ENCODE measurements around the gene GPHB5.

DNA sequence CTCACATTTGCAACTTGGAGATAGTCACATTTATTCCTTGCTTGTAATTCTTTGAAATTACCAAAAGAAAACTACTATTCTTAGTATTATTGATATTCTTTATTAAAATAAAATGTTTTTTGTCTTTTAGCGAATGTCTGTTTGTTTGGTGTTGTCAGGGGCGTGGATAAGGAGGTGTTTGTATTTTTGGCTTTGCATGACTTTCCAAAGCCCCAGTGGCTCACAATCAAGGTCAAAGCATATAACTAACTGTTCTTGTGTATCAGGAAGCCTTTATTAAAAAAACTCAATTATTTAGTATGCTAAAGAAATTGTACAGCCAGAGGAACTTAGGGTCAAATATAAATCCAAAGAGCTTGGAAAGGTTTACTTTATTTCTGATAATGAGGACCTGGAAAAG, 17.9 kb downstream of the GPHB5 start:
- TF ChIP-seq STAT5B (CRISPR knock-in tag; IDR thresholded peaks at IDR 0.05) (no peak), SMC3 (conservative IDR thresholded peaks at IDR 0.05; ENCODE audit: insufficient read depth, low read depth, low read length) (no peak), ZNF512 (tag; IDR thresholded peaks at IDR 0.05) (no peak), ZNF561 (CRISPR knock-in tag; conservative IDR thresholded peaks at IDR 0.05) (no peak), MXI1 (IDR thresholded peaks at IDR 0.05; ENCODE audit: low read depth, low read length) (no peak), RFX5 (IDR thresholded peaks at IDR 0.05; ENCODE audit: low read depth, low read length) (no peak), BHLHE40 (IDR thresholded peaks at IDR 0.05; ENCODE audit: low read length) (no peak)
- TF ChIP-seq, protein P1, sequence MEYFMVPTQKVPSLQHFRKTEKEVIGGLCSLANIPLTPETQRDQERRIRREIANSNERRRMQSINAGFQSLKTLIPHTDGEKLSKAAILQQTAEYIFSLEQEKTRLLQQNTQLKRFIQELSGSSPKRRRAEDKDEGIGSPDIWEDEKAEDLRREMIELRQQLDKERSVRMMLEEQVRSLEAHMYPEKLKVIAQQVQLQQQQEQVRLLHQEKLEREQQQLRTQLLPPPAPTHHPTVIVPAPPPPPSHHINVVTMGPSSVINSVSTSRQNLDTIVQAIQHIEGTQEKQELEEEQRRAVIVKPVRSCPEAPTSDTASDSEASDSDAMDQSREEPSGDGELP (CRISPR knock-in tag; IDR thresholded peaks at IDR 0.05; ENCODE audit: borderline replicate concordance): no peak
- TF ChIP-seq, protein P2, sequence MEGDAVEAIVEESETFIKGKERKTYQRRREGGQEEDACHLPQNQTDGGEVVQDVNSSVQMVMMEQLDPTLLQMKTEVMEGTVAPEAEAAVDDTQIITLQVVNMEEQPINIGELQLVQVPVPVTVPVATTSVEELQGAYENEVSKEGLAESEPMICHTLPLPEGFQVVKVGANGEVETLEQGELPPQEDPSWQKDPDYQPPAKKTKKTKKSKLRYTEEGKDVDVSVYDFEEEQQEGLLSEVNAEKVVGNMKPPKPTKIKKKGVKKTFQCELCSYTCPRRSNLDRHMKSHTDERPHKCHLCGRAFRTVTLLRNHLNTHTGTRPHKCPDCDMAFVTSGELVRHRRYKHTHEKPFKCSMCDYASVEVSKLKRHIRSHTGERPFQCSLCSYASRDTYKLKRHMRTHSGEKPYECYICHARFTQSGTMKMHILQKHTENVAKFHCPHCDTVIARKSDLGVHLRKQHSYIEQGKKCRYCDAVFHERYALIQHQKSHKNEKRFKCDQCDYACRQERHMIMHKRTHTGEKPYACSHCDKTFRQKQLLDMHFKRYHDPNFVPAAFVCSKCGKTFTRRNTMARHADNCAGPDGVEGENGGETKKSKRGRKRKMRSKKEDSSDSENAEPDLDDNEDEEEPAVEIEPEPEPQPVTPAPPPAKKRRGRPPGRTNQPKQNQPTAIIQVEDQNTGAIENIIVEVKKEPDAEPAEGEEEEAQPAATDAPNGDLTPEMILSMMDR (IDR thresholded peaks at IDR 0.05 in 2 of 3, conservative IDR thresholded peaks at IDR 0.05 in 1 of 3; ENCODE audit: insufficient read depth in 2 of 3, low read depth in 1 of 3, low read length in 3 of 3): no peak

All from K562 (cell line).